Measurements from ENCODE around the gene CHRNA10.

The CHRNA10 gene, protein sequence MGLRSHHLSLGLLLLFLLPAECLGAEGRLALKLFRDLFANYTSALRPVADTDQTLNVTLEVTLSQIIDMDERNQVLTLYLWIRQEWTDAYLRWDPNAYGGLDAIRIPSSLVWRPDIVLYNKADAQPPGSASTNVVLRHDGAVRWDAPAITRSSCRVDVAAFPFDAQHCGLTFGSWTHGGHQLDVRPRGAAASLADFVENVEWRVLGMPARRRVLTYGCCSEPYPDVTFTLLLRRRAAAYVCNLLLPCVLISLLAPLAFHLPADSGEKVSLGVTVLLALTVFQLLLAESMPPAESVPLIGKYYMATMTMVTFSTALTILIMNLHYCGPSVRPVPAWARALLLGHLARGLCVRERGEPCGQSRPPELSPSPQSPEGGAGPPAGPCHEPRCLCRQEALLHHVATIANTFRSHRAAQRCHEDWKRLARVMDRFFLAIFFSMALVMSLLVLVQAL

DNA sequence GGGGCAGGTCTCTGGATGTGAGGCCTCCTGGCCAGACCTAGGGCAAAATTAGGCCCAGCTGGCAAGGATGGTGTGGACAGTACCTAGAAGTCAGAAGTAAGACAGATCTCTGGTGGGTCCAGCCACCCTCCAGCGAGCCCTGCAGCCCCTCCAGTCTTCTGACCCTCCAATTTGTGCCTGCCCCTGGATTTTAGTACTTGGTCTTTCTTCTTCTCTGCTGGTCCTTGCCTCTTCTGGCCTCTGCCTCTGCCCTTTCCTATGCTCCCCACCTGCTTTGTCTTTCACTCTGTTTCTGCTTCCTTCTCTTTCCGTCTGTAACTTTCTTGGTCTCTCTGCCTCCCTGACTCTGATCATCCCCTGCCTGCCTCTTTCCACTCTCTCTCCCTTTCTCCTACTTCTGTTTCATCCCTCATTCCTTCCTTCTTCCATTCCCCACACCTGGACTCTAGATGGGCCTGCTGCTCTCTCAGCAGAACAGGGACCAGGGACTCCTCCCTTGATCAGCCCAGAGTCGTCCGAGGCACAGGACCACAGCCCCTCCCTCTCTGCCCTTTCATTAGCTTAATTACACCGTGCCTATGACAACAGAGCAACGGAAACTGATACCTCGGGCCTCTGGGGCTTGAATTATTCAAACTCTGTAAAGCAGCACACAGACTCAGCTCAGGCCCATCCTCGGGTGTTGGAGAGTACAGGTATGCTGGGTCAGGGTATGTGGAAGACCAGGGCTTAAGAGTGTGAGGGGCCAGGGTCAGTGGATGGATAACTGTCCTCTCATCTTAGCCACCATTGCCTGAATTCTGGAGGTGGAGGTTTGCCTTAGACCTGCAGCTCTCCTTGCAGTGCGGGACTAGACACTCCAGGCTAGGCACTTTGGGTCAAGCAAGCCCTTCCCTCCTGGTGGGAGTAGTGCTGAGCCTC, at the start of gene CHRNA10:
Gene CHRNA10 (minus strand): TSS at position 51 of the 921 bp plus-strand sequence. CDS start 72 bp downstream, outside the sequence.
- in situ Hi-C loops (cut with HindIII; ENCODE audit: low sequenced_read_pairs) = no loop called here

DNA sequence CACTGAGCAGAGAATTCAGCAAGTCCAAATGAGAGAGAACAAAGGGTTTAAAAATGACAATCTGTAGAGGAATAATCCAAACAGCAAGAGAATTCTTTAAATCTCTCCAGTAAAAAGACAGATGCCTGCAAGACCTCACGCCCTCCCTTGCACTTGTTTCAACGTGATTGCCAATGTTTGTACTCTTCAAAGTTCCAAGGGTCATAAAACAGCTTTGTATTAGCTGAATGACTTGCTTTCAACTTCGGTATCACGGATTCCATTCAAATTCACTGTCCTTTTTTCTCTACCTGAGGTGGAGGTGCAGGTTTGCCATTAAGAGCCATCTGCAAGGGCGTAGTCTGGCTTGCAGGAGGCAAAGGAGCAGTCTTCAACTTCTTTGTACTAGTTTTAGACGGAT, 41.1 kb upstream of the CHRNA10 start:
- in situ Hi-C loops (cut with HindIII; ENCODE audit: low sequenced_read_pairs) = no loop called here

DNA sequence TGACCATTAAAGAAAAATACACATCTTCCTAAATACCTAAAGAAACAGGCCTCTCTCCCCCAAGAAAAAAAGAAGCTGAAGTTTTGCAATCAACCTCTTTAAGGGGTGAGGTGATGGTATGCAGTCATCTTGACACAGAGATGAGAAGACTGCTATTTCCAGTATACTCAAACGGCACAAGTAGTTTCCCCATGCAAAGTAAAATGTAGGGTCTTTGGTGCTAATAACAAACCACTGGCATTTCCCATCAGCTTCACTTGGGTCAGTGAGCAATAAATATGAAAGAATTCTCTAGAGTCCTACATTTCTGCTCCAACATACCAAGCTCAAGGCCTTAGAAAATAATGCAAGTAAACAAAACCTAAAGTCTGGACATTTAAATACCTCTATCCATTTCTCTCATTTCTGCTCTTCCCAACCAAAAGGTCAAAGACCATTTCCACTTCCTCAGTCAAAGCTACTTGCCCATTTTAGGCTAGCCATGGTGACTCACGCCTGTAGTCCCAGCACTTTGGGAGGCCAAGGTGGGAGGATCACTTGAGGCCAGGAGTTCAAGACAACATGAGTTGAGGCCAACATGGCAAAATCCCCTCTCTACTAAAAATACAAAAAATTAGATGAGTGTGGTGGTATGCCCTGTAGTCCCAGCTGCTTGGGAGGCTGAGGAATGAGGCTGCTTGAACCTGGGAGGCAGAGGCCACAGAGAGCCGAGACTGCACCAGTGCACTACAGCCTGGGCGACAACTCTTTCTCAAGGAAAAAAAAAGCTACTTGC, 39.5 kb upstream of the CHRNA10 start:
- in situ Hi-C loops (cut with HindIII; ENCODE audit: low sequenced_read_pairs) = no loop called here

DNA sequence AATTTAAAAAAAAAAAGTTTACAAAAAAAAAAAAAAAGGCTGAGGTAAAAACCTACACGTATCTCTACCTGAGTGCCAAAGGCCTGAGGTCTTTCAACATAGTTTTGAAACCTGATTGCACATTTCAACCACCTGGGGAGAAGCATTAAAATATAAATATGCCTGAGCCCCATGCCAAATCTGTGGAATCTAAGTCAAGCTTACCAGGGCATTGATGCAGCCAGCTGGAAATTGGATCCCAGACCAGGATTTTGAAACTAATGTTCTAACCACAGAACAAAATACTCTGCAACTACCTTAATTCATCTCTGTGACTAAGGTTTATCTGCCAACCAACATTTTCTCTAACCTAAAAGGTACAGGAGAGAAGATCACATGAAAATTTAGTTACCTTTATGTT, 38.8 kb upstream of the CHRNA10 start:
- in situ Hi-C loops (cut with HindIII; ENCODE audit: low sequenced_read_pairs) = no loop called here

DNA sequence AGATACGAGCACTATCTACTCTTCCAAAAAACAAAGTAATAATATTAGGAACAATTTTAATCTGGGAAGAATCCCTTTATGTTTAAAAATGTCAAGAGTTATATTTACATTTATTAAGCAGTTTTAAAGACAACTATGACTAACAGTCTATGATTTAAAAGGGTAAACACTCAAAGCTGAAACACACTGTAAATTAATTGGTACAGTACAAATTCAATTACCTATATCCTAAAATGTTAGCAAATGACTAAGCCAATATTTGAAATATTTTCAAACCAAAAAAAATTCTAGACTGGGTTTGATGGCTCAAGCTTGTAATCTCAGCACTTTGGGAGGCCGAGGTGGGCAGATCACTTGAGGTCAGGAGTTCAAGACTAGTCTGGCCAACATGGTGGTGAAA, 36.0 kb upstream of the CHRNA10 start:
- in situ Hi-C loops (cut with HindIII; ENCODE audit: low sequenced_read_pairs) = no loop called here

DNA sequence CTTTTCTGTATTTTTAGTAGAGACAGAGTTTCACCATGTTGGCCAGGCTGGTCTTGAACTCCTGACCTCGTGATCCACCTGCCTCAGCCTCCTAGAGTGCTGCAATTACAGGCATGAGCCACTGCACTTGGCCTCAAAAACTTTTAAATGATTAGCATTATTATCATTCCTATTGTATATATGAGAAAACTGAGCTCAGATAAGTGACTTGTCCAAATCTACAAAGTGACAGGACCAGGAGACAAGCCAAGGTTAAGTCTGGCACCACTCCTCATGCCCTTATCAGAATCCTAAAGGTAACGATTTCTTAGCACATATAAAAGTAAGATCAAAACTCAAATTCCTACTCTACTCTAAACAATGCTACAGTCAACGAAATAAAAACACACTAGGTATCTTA, 32.2 kb upstream of the CHRNA10 start:
- in situ Hi-C loops (cut with HindIII; ENCODE audit: low sequenced_read_pairs) = no loop called here

DNA sequence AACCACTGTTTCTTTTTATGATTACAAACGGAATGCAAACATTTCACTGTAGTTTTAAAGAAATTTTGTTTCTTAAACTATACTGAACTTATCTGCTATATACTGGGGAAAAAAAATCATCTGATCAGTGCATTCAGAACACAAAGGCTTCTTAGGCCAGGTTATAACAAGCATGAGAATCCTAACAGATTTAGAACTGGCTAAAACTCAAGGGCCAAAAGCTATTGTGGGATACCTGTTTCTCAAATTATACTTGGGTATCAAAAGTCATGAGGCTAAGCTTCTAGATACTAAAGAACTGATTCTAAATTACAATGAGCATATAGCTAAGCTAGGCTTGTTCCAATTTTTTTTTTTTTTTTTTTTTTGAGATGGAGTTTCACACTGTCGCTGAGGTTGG, 29.7 kb upstream of the CHRNA10 start:
- in situ Hi-C loops (cut with HindIII; ENCODE audit: low sequenced_read_pairs) = no loop called here

DNA sequence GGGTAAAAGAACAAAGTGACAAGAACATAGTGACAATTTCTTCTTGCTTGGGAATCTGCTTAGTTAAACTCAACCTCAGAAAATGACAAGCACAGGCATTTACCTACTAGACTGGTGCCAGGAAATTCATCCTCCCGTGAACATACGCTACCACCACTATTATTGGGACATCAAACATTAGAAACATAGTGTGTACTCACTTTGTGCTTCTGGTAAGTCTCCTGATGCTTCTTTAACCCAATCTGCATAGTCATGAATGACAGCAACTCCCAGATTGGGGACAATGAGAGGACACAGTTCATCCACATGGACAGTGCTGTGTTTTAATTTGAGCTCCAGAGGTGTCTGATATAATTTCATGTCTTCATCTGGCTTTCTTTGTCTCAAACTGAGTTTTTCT, 29.2 kb upstream of the CHRNA10 start:
- in situ Hi-C loops (cut with HindIII; ENCODE audit: low sequenced_read_pairs) = no loop called here

DNA sequence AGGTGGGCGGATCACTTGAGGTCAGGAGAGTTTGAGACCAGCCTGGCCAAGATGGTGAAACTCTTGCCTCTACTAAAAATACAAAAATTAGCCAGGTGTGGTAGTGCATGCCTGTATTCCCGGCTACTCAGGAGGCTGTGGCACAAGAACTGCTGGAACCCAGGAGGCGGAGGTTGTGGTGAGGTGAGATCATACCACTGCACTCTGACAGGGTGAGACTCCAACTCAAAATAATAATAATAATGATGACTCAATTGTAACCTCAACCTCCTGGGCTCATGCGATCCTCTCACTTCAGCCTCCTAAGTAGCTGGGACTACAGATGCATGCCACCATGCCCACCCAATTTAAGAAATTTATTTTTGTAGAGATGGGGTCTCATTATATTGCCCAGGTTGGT, 15.6 kb upstream of the CHRNA10 start:
- in situ Hi-C loops (cut with HindIII; ENCODE audit: low sequenced_read_pairs) = no loop called here

DNA sequence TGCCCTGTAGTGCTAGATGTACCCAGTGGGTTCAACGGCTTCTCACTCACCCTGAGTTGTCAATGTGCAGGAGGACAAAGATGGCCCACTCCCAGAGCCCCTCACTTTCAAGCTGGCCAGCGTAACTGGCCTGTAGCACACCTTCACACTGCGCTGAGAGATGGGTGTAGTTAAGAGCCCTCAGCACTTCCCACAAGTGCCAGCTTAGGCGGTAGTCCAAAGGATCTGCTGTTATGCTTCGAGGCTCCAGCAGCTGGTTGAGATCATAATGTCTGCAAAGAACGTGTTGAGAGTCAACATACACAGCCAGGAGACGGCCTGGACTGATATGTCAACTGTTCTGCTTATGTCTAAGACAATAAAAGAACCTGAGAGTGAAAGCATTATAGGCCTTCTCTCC, 14.7 kb upstream of the CHRNA10 start:
- in situ Hi-C loops (cut with HindIII; ENCODE audit: low sequenced_read_pairs) = no loop called here

DNA sequence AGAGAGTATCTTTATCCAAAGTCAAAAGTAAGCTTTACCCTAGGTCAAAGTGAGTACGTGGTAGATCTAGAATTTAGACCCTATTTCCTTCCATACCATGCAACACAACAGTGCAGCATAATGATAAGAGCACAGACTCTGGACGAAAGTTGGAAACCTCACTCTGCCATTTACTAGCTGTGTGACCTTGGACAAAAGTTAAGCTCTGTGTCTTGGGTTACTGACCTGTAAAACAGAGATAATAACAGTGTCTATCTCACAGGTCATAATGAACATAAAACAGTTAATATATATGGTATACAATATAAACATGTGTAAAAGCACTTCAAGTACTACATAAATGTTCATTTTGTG, 13.6 kb upstream of the CHRNA10 start:
- in situ Hi-C loops (cut with HindIII; ENCODE audit: low sequenced_read_pairs) = loop anchor here (5.0 kb wide), 1 partner anchor 33 kb away; no protein-coding TSS in a partner anchor

DNA sequence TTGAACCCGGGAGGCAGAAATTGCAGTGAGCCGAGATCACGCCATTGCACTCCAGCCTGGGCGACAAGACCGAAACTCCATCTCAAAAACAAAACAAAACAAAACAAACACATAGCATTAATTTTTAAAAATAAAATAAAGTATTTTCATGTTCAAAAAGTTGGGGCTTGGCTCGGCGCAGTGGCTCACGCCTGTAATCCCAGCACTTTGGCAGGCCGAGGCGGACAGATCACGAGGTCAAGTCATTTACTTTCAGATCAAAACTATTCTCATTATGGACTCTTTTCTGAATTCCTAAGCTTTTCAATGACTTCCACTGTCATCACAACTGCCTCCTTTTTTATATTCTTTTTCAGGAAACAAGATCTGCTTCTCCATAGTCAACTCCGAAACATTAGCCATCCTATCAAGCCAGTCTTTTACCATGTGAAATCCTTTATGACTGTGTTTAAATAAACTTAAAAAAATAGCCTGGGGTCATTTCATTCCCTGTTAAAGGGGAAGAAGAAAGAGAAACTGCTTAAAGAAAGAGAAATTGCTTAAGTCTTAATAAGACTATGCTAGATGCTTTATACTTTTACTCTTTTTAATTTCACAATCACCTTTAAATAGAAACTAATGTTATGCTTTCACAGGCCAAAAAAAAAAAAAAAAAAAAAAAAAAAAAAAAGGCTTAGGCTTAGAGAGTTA, 13.1 kb upstream of the CHRNA10 start:
- in situ Hi-C loops (cut with HindIII; ENCODE audit: low sequenced_read_pairs) = loop anchor here (5.0 kb wide), 1 partner anchor 33 kb away; no protein-coding TSS in a partner anchor

DNA sequence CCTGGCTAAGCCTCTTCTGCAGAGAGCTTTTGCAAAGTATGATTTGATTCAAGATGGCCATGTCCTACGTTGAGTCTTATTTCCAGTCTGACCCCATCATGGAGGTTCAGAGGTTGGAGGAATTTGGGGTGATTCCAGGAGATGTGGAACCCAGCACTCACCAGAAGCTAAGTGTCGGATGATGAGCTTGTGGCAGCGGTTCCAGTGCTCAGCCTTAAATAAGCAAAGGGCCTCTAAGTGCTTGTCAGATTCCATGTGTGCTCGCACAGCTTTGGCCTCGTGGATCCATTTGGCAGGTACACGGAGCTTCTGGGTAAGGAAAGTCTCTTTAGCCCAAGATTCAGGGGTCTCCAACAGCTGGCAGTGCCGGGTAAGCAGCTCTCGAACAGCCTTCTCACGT, 11.9 kb upstream of the CHRNA10 start:
- in situ Hi-C loops (cut with HindIII; ENCODE audit: low sequenced_read_pairs) = loop anchor here (5.0 kb wide), 1 partner anchor 34 kb away; no protein-coding TSS in a partner anchor

DNA sequence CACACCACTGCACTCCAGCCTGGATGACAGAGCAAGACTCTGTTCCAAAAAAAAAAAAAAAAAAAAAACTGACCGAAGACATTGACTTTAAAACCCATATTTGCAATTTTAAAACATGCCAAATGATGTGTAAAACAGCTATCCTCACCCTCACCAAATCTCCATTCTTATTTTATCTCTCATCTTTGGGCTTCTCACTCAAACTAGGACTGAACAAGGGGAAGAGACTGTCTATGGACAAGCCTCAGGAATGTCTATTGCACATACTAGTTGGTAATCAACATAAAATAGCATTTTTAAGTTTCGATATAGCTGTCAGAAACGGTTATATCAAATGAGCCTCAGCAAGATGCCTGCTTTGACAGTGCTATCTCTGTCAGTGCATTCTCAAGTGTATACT, 7.9 kb upstream of the CHRNA10 start:
- in situ Hi-C loops (cut with HindIII; ENCODE audit: low sequenced_read_pairs) = no loop called here

DNA sequence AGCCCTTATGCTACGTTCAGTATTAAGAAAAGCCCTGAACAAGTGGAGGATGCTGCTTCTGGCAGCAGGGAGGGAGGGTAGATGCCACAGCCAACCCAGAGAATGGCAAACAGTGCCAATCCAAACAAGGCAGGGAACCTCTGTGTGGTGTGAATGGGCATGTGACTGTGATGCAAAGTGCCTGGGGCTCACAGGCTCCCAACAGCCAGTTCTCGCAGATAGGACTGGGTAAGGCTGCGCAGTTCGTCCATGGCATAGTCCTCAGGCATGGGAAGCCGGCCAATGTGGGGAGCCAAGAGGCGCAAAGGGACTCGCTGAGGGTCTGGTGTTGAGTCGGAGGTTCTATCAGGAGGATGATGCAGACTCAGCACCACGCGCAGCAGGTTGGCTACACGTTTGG, 4.8 kb upstream of the CHRNA10 start:
- in situ Hi-C loops (cut with HindIII; ENCODE audit: low sequenced_read_pairs) = no loop called here

DNA sequence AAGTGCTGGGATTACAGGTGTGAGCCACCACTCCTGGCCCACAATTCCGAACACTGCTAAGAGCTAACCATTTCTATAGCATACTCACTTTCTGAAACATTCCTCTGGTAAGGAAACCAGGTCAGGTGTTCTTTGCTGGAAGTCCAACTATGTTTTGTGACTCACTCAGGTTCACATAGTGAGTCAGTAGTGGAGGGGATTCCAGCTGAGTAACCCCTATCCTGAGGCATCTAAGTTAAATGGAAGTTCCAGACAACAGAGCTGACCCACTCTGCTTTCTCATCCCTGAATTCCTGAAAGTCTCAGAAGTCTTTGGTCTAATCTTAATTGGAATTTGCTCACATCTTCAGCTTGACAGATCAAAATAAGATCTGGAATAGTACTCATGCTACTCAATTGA, 3.0 kb upstream of the CHRNA10 start:
- in situ Hi-C loops (cut with HindIII; ENCODE audit: low sequenced_read_pairs) = no loop called here

DNA sequence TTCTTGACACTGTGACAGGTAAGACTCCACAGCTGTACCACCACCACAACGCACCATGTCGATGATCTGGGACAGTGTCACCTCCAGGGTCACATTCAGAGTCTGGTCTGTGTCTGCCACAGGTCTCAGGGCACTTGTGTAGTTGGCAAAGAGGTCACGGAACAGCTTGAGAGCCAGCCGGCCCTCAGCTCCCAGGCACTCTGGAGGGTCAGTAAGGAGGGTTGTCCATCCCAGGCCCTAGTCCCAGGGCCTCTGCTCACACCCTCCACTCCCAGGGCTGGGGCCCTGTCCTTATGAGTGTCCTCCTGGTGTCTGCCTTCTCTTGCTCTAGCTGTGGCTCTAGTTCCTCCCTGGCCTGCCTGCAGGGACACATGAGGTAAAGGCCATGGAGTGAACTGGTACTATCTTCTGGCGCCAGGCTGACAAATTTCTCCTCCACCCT, 1.4 kb downstream of the CHRNA10 start:
- in situ Hi-C loops (cut with HindIII; ENCODE audit: low sequenced_read_pairs) = no loop called here

DNA sequence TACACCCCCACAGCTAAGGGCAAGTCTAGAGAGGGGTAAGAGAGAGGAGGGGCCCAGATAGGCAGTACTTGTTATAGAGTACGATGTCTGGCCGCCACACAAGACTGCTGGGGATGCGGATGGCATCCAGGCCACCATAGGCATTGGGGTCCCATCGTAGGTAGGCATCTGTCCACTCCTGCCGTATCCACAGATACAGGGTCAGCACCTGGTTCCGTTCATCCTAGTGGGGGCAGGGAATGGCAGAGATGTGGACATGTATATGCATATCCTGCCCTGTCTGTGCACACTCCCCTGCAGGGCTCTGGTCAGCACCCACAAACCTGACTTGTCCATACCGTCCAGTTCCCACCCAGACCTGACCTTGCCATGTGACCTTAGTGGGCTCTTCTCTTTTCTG, 2.1 kb downstream of the CHRNA10 start:
- in situ Hi-C loops (cut with HindIII; ENCODE audit: low sequenced_read_pairs) = no loop called here

DNA sequence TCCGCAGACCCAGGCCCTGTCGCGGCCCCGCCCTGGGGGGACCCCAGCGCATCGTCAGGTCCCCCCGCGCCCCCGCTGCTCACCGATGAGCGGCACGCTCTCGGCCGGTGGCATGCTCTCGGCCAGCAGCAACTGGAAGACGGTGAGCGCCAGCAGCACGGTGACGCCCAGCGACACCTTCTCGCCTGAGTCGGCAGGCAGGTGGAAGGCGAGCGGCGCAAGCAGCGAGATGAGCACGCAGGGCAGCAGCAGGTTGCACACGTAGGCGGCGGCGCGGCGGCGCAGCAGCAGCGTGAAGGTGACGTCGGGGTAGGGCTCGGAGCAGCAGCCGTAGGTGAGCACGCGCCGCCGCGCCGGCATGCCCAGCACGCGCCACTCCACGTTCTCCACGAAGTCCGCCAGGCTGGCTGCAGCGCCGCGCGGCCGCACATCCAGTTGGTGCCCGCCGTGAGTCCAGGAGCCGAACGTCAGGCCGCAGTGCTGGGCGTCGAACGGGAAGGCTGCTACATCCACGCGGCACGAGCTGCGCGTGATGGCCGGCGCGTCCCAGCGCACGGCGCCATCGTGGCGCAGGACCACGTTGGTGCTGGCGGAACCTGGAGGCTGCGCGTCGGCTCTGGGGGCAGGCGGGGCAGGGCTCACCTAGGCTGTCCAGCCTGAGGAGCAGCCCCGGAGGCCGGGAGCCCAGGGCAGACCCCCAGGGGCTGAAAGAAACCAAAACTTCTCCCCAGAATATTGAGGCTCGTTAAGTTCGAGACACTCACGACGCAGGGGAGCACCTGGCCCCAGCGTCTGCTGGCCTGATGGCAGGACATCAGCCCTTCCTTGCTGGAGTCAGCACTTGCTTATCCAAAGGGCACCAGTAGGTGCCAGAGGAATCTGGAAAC, 3.8 kb downstream of the CHRNA10 start:
- in situ Hi-C loops (cut with HindIII; ENCODE audit: low sequenced_read_pairs) = no loop called here
